Mesendoderm (in vitro differentiated cells): ENCODE results near the gene ACAN.

ENCODE experiments used
- DNase-seq: peaks from one replicate; pipeline ENCODE4 v3.0.0; 2013
- H2AK5ac ChIP-seq: 2 replicates; pipeline ENCODE4 v1.6.1; 2013; ENCODE audit warnings: low read length, inconsistent platforms
- H2BK120ac ChIP-seq: 2 replicates; pipeline ENCODE4 v1.6.1; 2013; ENCODE audit warnings: low read depth, mild to moderate bottlenecking, low read length, moderate library complexity, mixed read lengths
- H2BK15ac ChIP-seq: replicated peaks from 2 replicates; pipeline ENCODE4 v1.6.1; 2013; ENCODE audit warnings: low read depth, mild to moderate bottlenecking, moderate library complexity
- H2BK5ac ChIP-seq: 2 replicates; pipeline ENCODE4 v1.6.1; 2013; ENCODE audit warnings: low read length, inconsistent platforms
- H3K18ac ChIP-seq: 2 replicates; pipeline ENCODE4 v1.6.1; 2013; ENCODE audit warnings: mild to moderate bottlenecking, low read length, mixed read lengths
- H3K23ac ChIP-seq: one replicate; pipeline ENCODE4 v1.6.1; 2013; ENCODE audit warnings: low read length
- H3K27ac ChIP-seq: 2 replicates; pipeline ENCODE4 v1.5.1; 2013; ENCODE audit warnings: low read depth, mild to moderate bottlenecking, inconsistent platforms, low read length, moderate library complexity
- H3K27me3 ChIP-seq: 2 replicates; pipeline ENCODE4 v1.6.1; 2013; ENCODE audit warnings: low read length, control low read depth, mild to moderate bottlenecking, inconsistent platforms; ENCODE audit not compliant: insufficient read depth, poor library complexity
- H3K36me3 ChIP-seq: 2 replicates; pipeline ENCODE4 v1.6.1; 2013; ENCODE audit warnings: low read length, inconsistent platforms; ENCODE audit not compliant: control insufficient read depth, insufficient read depth
- H3K4ac ChIP-seq: one replicate; pipeline ENCODE4 v1.6.1; 2013; ENCODE audit warnings: low read depth, mild to moderate bottlenecking, low read length, moderate library complexity
- H3K4me1 ChIP-seq: 2 replicates; pipeline ENCODE4 v1.6.1; 2013; ENCODE audit warnings: low read depth, low read length, inconsistent platforms; ENCODE audit not compliant: control insufficient read depth
- H3K4me2 ChIP-seq: 2 replicates; pipeline ENCODE4 v1.6.1; 2013; ENCODE audit warnings: low read length
- H3K4me3 ChIP-seq: 2 replicates; pipeline ENCODE4 v1.5.1; 2013; ENCODE audit warnings: mild to moderate bottlenecking, low read length
- H3K56ac ChIP-seq: one replicate; pipeline ENCODE4 v1.6.1; 2013; ENCODE audit warnings: low read length
- H3K79me1 ChIP-seq: 2 replicates; pipeline ENCODE4 v1.6.1; 2013; ENCODE audit warnings: low read length, inconsistent platforms
- H3K79me2 ChIP-seq: 2 replicates; pipeline ENCODE4 v1.6.1; 2013; ENCODE audit warnings: mild to moderate bottlenecking, low read length; ENCODE audit not compliant: control insufficient read depth, insufficient read depth
- H3K9ac ChIP-seq: 2 replicates; pipeline ENCODE4 v1.6.1; 2013; ENCODE audit warnings: low read length, inconsistent platforms
- H4K5ac ChIP-seq: one replicate; pipeline ENCODE4 v1.6.1; 2013; ENCODE audit warnings: low read length
- H4K8ac ChIP-seq: one replicate; pipeline ENCODE4 v1.6.1; 2013; ENCODE audit warnings: low read depth, mild to moderate bottlenecking, control low read depth, low read length, moderate library complexity
- WGBS: extraction: QIAGEN DNeasy Blood & Tissue Kit; methylation state at CpG from one replicate; pipeline ENCODE4 v1.1.7; 2013; ENCODE audit warnings: low lambda C conversion rate, missing lambda C conversion rate; ENCODE audit not compliant: insufficient coverage; ENCODE audit errors: extremely low coverage; 5-methylcytosine and 5-hydroxymethylcytosine counted together

The ACAN gene

DNA sequence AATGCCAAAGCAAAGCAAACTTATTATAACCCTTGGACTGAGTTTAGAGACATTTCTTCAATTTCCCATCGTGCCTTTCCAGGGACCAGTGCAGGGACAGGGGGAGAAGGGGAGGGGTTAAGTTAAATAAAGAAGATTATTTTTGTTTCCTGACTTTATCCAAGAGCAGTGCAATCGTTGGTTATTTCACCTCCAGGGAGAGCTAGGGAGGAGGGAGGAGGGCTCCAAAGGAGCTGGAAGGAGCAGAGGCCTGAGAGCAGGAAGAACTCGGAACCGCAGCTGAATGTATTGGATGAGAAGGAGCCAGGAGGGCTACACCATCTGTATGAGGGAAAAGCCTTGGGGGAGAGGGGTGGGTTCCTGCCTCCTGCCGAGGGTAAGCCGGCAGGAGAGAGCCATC is 71.4 kb downstream of the ACAN start:
- H4K5ac ChIP-seq, result no peak overlapping the region
- H4K8ac ChIP-seq, result no peak overlapping the region
- no peaks in the 10 kb centered on the region for H3K79me1 ChIP-seq
- no peaks in the 10 kb centered on the region for H3K36me3 ChIP-seq
- no peak overlapping the region for H2BK5ac ChIP-seq
- H3K27ac ChIP-seq, result no peak overlapping the region
- no peaks in the 10 kb centered on the region for H3K79me2 ChIP-seq
- no peak overlapping the region for H3K18ac ChIP-seq
- no peak overlapping the region for H2BK15ac ChIP-seq
- no peak overlapping the region for H3K23ac ChIP-seq
- no peak for DNase-seq
- no peaks in the 10 kb centered on the region for H3K27me3 ChIP-seq
- H3K56ac ChIP-seq, result no peak overlapping the region
- no peak overlapping the region for H3K9ac ChIP-seq
- no CpG with 5 or more reads among the region's 6 CpGs for WGBS
- no peaks in the 10 kb centered on the region for H3K4me1 ChIP-seq
- no peak overlapping the region for H2AK5ac ChIP-seq
- H3K4me2 ChIP-seq, result no peak overlapping the region
- no peak overlapping the region for H3K4ac ChIP-seq
- H2BK120ac ChIP-seq, result no peak overlapping the region
- no peak overlapping the region for H3K4me3 ChIP-seq

- Histone ChIP-seq H2BK120ac (no peak overlapping the region), H3K27me3 (no peaks in the 10 kb centered on the region), H3K9ac (no peak overlapping the region), H3K27ac (no peak overlapping the region), H3K4me2 (no peak overlapping the region), H4K8ac (no peak overlapping the region), H3K4me3 (no peak overlapping the region), H3K79me1 (no peaks in the 10 kb centered on the region), H4K5ac (no peak overlapping the region), H3K18ac (no peak overlapping the region), H2BK15ac (no peak overlapping the region), H3K23ac (no peak overlapping the region), H2BK5ac (no peak overlapping the region), H3K36me3 (no peaks in the 10 kb centered on the region), H3K56ac (no peak overlapping the region), H3K4me1 (no peaks in the 10 kb centered on the region), H3K79me2 (no peaks in the 10 kb centered on the region), H3K4ac (no peak overlapping the region), H2AK5ac (no peak overlapping the region)
- WGBS, result no CpG with 5 or more reads among the region's 10 CpGs
- DNase-seq, result no peak
Observed at GRCh38 chr15:88876573-88876972, 73.3 kb downstream of the ACAN start.

DNA sequence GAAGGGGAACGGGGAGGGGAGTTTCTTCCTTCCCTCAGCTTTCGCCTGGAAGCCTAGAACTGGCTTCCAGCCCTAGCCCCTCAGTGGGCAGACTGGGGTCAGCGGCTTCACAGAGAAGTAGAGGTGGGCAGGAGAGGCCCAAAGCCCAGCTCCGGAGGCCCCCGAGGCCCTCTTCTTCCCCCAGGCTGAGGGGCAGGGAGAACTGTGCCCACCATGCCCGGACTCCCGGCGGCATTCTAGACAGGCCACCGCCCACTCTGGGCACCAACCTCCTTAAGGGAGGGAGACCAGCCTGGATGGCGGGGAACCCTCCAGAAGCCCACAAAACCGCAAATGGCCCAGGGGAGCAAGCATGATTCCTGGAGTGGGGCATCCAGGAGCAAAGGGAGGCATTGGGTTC is 74.2 kb downstream of the ACAN start:
- Histone ChIP-seq H3K56ac (no peak overlapping the region), H3K23ac (no peak overlapping the region), H3K4me1 (no peaks in the 10 kb centered on the region), H3K4ac (no peak overlapping the region), H2AK5ac (no peak overlapping the region), H3K9ac (no peak overlapping the region), H3K4me3 (no peak overlapping the region), H3K27ac (no peak overlapping the region), H4K5ac (no peak overlapping the region), H3K79me1 (no peaks in the 10 kb centered on the region), H3K36me3 (no peaks in the 10 kb centered on the region), H3K27me3 (no peaks in the 10 kb centered on the region), H2BK5ac (no peak overlapping the region), H3K4me2 (no peak overlapping the region), H2BK120ac (no peak overlapping the region), H3K79me2 (no peaks in the 10 kb centered on the region), H3K18ac (no peak overlapping the region), H4K8ac (no peak overlapping the region), H2BK15ac (no peak overlapping the region)
- no peak for DNase-seq
- WGBS, result no CpG with 5 or more reads among the region's 11 CpGs

- no peak overlapping the region for H3K18ac ChIP-seq
- no peaks in the 10 kb centered on the region for H3K27me3 ChIP-seq
Observed at GRCh38 chr15:88877906-88878305, 74.7 kb downstream of the ACAN start.

GRCh38 chr15:88878720-88879184 is 75.5 kb downstream of the ACAN start:
- Histone ChIP-seq H3K23ac (no peak overlapping the region), H4K5ac (no peak overlapping the region), H3K36me3 (no peaks in the 10 kb centered on the region), H3K4me1 (no peaks in the 10 kb centered on the region), H3K4me2 (no peak overlapping the region), H3K18ac (no peak overlapping the region), H2BK5ac (no peak overlapping the region), H4K8ac (no peak overlapping the region), H2AK5ac (no peak overlapping the region), H3K27me3 (no peaks in the 10 kb centered on the region), H3K79me2 (no peaks in the 10 kb centered on the region), H3K4ac (no peak overlapping the region), H2BK15ac (no peak overlapping the region), H3K27ac (no peak overlapping the region), H3K79me1 (no peaks in the 10 kb centered on the region), H3K9ac (no peak overlapping the region), H3K4me3 (no peak overlapping the region), H3K56ac (no peak overlapping the region), H2BK120ac (no peak overlapping the region)
- DNase-seq, result peak; percentile 76
- WGBS, result no CpG with 5 or more reads among the region's 18 CpGs

More at GRCh38 chr15:88877906-88878305, 74.7 kb downstream of the ACAN start:
- Histone ChIP-seq H3K56ac (no peak overlapping the region), H3K4me3 (no peak overlapping the region), H3K23ac (no peak overlapping the region), H2BK5ac (no peak overlapping the region), H3K27ac (no peak overlapping the region), H2AK5ac (no peak overlapping the region), H3K36me3 (no peaks in the 10 kb centered on the region), H3K9ac (no peak overlapping the region), H2BK120ac (no peak overlapping the region), H3K79me2 (no peaks in the 10 kb centered on the region), H3K4me2 (no peak overlapping the region), H3K4me1 (no peaks in the 10 kb centered on the region), H2BK15ac (no peak overlapping the region), H3K79me1 (no peaks in the 10 kb centered on the region), H4K5ac (no peak overlapping the region), H4K8ac (no peak overlapping the region), H3K4ac (no peak overlapping the region)
- WGBS, result no CpG with 5 or more reads among the region's 22 CpGs
- no peak for DNase-seq

DNA sequence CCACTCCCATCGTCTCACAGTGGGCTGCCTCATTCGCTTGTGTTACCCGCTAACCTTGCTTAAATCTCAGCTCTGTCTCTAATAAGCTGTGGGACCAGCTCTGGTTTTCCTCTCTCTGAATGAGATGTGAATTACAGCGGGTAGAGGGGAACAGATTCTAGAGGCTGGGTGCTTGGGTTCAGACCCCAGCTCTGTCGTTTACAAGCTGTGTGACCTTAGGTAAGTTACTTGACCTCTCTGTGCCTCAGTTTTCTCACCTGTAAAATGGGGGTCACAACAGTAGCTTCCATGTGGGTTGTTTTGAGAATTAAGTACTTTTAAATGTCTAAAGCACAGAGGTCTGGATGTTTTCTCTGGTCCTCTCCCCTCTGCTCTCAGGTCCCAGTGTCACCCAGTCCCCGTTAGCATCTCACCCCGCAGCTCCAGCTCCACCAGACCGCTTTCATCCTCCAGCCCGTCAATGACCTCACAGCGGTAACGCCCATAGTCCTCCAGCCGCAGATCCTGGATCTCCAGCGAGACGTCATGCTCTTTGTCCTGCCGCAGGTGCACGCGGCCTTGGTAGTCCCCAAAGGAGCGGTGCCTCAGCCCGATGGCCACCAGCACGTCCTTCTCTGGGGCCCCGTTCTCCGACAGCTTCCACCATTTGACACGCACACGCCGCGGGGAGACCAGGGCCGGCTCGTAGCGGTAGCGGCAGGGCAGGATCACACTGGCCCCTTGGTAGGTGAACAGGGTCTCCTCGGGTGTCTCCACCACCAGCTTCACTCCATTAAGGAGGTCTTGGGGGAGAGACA is 77.9 kb downstream of the ACAN start:
- DNase-seq, result no peak
- no CpG with 5 or more reads among the region's 31 CpGs for WGBS
- no peaks in the 10 kb centered on the region for H3K79me1 ChIP-seq

More for the DNA sequence above, 77.9 kb downstream of the ACAN start:
- no peak overlapping the region for H2BK120ac ChIP-seq
- no peak overlapping the region for H4K8ac ChIP-seq
- no peak overlapping the region for H3K23ac ChIP-seq
- H3K56ac ChIP-seq, result no peak overlapping the region
- H3K4ac ChIP-seq, result no peak overlapping the region
- no peak overlapping the region for H4K5ac ChIP-seq
- H3K9ac ChIP-seq, result no peak overlapping the region
- no peaks in the 10 kb centered on the region for H3K79me2 ChIP-seq
- H3K36me3 ChIP-seq, result no peaks in the 10 kb centered on the region
- no peak overlapping the region for H2BK5ac ChIP-seq
- H3K18ac ChIP-seq, result no peak overlapping the region
- H3K4me3 ChIP-seq, result no peak overlapping the region
- H3K27ac ChIP-seq, result no peak overlapping the region
- no peaks in the 10 kb centered on the region for H3K27me3 ChIP-seq
- no peaks in the 10 kb centered on the region for H3K4me1 ChIP-seq
- no peak overlapping the region for H2BK15ac ChIP-seq
- H2AK5ac ChIP-seq, result no peak overlapping the region
- no peak overlapping the region for H3K4me2 ChIP-seq
